Common myeloid progenitor, CD34-positive (primary cell): ENCODE data around the gene MEX3D.

Experiments used
- CTCF ChIA-PET: fragments of 350-600 bp; sonication (Branson Sonifier 250); formaldehyde crosslinking; loops from one replicate; lab custom pipeline; 2021; ENCODE audit warnings: antibody characterized with exemption; lab: Charles Lee
- POLR2A ChIA-PET: fragments of 350-600 bp; sonication (Branson Sonifier 250); formaldehyde crosslinking; loops from one replicate; lab custom pipeline; 2021; ENCODE audit warnings: antibody characterized with exemption; lab: Charles Lee
- DNase-seq, 3 donors: peaks; one replicate each; pipeline versions ENCODE4 v3.0.0 to v3.0.0-alpha.2; 2013
- H3K27ac ChIP-seq, 2 experiments: 1 replicate in 1 of 2; 2 replicates in 1 of 2; pipeline ENCODE4 v1.7.0; 2013; ENCODE audit warnings: inconsistent platforms in 2 of 2, low read length in 2 of 2, mild to moderate bottlenecking in 2 of 2, low read depth in 1 of 2, moderate library complexity in 1 of 2; ENCODE audit not compliant: severe bottlenecking in 2 of 2, insufficient read depth in 1 of 2, poor library complexity in 1 of 2
- H3K27me3 ChIP-seq, 5 experiments: replicated peaks in 2 of 5; 1 replicate in 3 of 5; 2 replicates in 2 of 5; pipeline versions ENCODE4 v1.6.1 to v1.7.0; 2013; ENCODE audit warnings: low read length in 4 of 5, mild to moderate bottlenecking in 2 of 5, moderate library complexity in 2 of 5, inconsistent platforms in 1 of 5; ENCODE audit not compliant: insufficient read depth in 5 of 5, control insufficient read depth in 4 of 5
- H3K36me3 ChIP-seq, 4 experiments: 1 replicate in 2 of 4; 2 replicates in 2 of 4; pipeline versions ENCODE4 v1.6.1 to v1.7.0; 2013; ENCODE audit warnings: low read length in 3 of 4, control low read depth in 1 of 4, mild to moderate bottlenecking in 1 of 4; ENCODE audit not compliant: control insufficient read depth in 4 of 4, insufficient read depth in 4 of 4
- H3K4me1 ChIP-seq, 4 experiments: 1 replicate in 3 of 4; 2 replicates in 1 of 4; pipeline versions ENCODE4 v1.6.1 to v1.7.1; 2013; ENCODE audit warnings: low read length in 3 of 4, mild to moderate bottlenecking in 3 of 4, control low read depth in 1 of 4, inconsistent platforms in 1 of 4, moderate library complexity in 1 of 4; ENCODE audit not compliant: control insufficient read depth in 4 of 4, insufficient read depth in 4 of 4; ENCODE audit errors: control extremely low read depth in 1 of 4
- H3K4me3 ChIP-seq, 7 experiments: 1 replicate in 4 of 7; 2 replicates in 3 of 7; pipeline versions ENCODE4 v1.5.1 to v1.7.0; 2013; ENCODE audit warnings: mild to moderate bottlenecking in 7 of 7, low read length in 6 of 7, moderate library complexity in 6 of 7, inconsistent platforms in 2 of 7, low read depth in 2 of 7, control low read depth in 1 of 7; ENCODE audit not compliant: insufficient read depth in 4 of 7, control insufficient read depth in 1 of 7; ENCODE audit errors: extremely low read depth in 1 of 7
- H3K9me3 ChIP-seq, 5 experiments: 1 replicate in 4 of 5; 2 replicates in 1 of 5; pipeline versions ENCODE4 v1.6.1 to v1.7.1; 2013; ENCODE audit warnings: low read length in 4 of 5, mild to moderate bottlenecking in 2 of 5, inconsistent platforms in 1 of 5, low read depth in 1 of 5, moderate library complexity in 1 of 5; ENCODE audit not compliant: control insufficient read depth in 4 of 5, insufficient read depth in 2 of 5; ENCODE audit errors: control extremely low read depth in 1 of 5
- WGBS: methylation state at CpG from one replicate; pipeline ENCODE4 v1.1.5; 2013; ENCODE audit not compliant: insufficient coverage; 5-methylcytosine and 5-hydroxymethylcytosine counted together

Gene MEX3D

DNA sequence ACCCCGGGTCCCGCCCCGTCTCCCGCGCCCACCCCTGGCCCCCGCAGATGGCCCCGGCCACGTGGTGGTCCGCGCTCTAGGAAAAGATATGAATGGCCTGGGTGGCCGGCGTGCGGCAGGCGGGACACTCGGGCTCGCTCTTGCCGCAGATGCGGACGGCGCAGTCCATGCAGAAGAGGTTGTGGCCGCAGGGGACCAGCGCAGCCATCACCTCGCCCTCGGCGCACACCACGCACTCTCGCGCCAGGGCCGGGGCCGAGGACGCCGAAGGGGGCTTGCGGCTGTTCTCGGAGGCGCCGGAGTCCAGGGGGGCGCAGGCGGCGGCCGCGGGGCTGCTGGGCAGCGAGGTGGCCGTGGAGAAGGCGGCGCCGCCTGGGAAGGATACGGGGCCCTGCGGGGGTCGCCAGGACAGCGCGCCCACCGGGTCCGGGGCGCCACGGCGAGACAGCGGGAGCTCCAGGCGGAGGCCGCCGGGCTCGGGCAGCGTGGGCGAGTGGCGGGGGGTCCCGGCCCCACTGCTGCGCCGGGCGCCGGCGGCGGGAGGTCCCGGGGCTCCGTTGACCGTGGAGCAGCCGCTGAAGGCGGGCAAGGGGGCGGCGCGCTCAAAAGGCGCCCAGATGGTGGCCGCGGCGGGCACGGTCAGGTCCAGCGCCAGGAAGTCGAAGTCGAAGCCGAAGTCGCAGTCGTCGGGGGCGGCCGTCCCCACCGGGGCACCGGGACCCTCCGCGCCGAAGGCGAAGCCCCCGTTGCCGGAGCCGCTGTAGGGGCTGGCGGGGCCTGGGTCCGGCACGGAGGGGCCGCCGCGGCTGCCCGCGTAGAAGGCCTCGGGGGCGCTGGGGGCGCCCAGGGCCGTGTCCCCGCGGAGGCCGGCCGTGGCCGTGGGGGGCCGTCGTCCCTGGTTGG is 12.4 kb downstream of the MEX3D start:
- no peak overlapping the region for H3K4me3 ChIP-seq
- no peaks in the 10 kb centered on the region for H3K27me3 ChIP-seq
- H3K4me1 ChIP-seq = peaks cover 0 to 5% (median 3%) of the 10 kb centered on the region in 4 experiments
- H3K9me3 ChIP-seq = no peaks in the 10 kb centered on the region
- ChIA-PET POLR2A (no interaction called here), CTCF (no interaction called here)
- H3K36me3 ChIP-seq = no peaks in the 10 kb centered on the region
- H3K27ac ChIP-seq = no peak overlapping the region
- WGBS = 96% methylated on average over 97 of the region's 121 CpGs
- no peak for DNase-seq

DNA sequence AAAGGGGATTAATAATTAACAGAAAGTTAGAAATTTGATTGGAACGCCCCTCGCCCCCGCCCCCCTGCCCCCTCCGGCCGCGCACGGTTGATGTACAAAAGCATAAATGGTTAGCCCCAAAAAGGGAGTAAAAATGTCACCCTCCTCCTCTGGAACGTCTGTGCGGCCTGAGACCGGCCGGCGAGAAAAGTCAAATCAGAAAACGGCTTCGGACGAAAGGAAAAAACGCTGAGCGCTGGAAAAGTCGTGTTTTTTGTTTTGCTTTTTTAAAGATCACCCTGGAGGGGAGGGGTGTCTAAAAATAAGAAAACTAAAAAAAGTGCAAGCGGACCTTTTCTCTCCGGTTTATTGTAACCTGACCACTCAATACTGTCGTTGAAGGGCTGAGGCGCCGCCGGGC is 13.2 kb downstream of the MEX3D start:
- POLR2A ChIA-PET = no interaction called here

DNA sequence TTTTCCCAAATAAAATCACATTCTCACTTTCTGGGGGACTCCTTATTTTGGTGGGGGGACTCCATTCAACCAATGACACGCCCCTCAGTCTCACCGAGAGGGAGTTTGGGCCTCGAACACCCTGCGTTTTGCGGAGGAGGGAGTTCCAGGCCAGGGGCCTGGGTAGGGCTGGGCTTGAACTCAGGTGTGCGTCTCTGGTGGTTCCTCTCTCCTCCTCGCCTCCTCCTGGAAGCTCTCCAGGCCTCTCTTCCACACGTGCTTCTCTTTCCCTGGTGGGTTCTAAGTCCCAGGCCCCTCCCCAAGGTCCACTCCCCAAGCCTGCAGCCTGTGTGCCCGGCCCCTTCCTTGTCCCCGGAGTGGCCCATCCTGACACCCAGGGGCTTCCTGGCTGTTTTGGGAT is 14.7 kb downstream of the MEX3D start:
- Histone ChIP-seq H3K9me3 (no peaks in the 10 kb centered on the region), H3K4me3 (no peak overlapping the region), H3K27me3 (peaks cover 0 to 6% (median 0%) of the 10 kb centered on the region in 5 experiments), H3K36me3 (no peaks in the 10 kb centered on the region), H3K4me1 (no peaks in the 10 kb centered on the region), H3K27ac (no peak overlapping the region)
- no peak for DNase-seq
- ChIA-PET POLR2A (no interaction called here), CTCF (no interaction called here)
- 97% methylated on average over 8 of the region's 10 CpGs for WGBS

More for the DNA sequence above, 13.2 kb downstream of the MEX3D start:
- H3K27me3 ChIP-seq = no peaks in the 10 kb centered on the region
- no peak for DNase-seq
- no peak overlapping the region for H3K4me3 ChIP-seq
- WGBS = 98% methylated on average over 24 of the region's 24 CpGs
- no peaks in the 10 kb centered on the region for H3K4me1 ChIP-seq
- H3K9me3 ChIP-seq = no peaks in the 10 kb centered on the region
- H3K27ac ChIP-seq = no peak overlapping the region
- H3K36me3 ChIP-seq = no peaks in the 10 kb centered on the region
- CTCF ChIA-PET = no interaction called here

DNA sequence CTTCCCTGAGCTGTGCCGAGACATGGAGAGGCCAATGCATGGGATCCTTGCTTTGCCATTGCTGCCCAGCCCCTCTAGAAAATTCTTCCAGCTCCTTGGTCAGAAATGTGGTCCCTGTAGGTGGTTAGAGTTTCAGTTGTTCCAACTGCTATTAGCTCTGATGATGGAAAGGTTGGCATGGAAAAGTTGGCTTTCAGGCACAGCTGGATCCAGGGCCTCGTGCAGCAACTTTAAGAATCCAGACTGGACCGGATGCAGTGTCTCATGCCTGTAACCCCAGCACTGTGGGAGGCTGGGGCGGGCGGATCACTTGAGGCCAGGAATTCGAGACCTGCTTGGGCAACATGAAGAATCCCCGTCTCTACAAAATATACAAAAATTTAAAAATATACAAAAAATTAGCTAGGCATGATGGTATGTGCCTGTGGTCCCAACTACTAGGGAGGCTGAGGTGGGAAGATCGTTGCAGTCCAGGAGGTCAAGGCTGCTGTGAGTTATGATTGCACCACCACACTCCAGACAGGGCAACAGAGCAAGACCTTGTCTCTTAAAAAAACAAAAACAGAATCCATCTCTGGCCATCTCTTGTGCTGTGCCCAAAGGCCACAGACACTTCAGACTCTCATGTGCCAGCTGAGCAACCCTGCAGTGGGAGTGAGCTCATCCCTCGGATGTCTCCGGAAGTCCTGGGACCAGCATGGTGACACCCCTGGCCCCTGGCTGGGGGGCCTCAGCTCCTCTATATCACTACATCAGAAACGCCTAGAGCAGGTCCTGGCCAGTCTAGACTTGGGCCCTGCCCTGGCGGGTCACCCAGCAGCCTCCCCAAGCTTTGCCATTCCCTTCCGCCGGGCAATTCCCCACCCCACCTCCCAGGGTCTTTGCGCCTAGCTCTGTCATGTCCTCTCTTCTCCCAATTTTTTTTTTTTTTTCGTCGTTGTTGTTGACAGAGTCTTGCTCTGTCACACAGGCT is 16.8 kb downstream of the MEX3D start:
- Histone ChIP-seq H3K9me3 (no peaks in the 10 kb centered on the region), H3K4me1 (no peaks in the 10 kb centered on the region), H3K4me3 (no peak overlapping the region), H3K36me3 (no peaks in the 10 kb centered on the region), H3K27ac (no peak overlapping the region), H3K27me3 (peaks cover 0 to 9% (median 3%) of the 10 kb centered on the region in 5 experiments)
- CTCF ChIA-PET = interaction anchor here (0.9 to 1.8 kb wide), 5 partner anchors 9 to 98 kb away, joined by 3 to 4 read pairs (median 3); no protein-coding TSS in a partner anchor
- POLR2A ChIA-PET = interaction anchor here (0.6 kb wide), 1 partner anchor 28 kb away, joined by 4 read pairs; no protein-coding TSS in a partner anchor
- WGBS = 91% methylated on average over 9 of the region's 17 CpGs
- no peak for DNase-seq

DNA sequence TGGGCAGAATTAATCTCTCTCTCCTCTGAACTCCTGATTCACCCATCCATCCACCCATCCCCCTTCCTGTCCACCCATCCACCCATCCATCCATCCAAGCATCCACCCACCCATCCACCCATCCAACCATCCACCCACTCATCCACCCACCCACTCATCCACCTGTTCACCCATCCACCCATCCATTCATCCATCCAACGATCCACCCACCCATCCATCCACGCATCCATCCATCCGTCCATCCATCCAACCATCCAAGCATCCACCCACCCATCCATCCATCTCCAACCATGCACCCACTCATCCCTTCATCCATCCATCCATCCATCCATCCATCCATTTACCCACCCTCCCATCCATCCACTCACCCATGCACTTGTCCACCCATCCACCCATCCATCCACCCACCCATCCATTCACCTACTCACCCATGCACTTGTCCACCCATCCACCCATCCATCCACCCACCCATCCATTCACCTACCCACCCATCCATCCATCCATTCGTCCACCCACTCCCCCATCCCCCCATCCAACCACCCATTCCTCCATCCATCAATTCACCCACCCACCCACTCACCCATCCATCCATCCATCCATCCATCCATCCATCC is 18.7 kb downstream of the MEX3D start:
- Histone ChIP-seq H3K27ac (no peak overlapping the region), H3K36me3 (no peaks in the 10 kb centered on the region), H3K9me3 (no peaks in the 10 kb centered on the region), H3K4me3 (no peak overlapping the region), H3K4me1 (no peaks in the 10 kb centered on the region), H3K27me3 (peaks cover 0 to 16% (median 3%) of the 10 kb centered on the region in 5 experiments)
- ChIA-PET POLR2A (no interaction called here), CTCF (interaction anchor here (1.6 kb wide), 1 partner anchor 38 kb away, joined by 3 read pairs; no protein-coding TSS in a partner anchor)
- no peak for DNase-seq
- 88% methylated on average over 3 of the region's 4 CpGs for WGBS

DNA sequence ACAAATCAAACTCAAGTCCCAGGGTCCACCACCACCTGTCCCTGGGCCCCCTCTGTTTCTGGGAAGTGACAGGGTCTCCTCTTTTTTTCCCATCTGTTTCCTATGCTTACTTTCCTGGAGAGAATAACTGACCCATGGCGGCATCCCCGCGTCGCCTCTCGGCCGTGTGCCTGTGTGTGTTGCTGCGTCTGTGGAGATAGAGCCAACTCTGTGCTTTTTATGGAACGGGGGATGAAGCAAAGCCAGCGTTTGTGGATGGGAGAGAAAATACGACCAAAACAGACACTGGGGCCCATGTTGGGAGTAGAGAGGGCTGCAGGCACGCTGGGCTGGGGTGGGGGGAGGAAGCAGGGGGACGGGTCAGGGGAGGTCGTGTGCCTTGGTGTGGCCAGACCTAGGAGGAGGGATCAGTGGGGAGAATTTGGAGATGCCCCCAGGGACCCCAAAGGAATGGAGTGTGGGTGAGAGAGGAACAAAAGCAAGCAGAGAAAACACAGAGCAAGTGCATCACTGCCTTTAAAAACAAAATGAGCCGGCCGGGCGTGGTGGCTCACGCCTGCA is 27.7 kb downstream of the MEX3D start:
- Histone ChIP-seq H3K27me3 (peaks cover 4 to 53% (median 8%) of the 10 kb centered on the region in 5 experiments), H3K36me3 (no peaks in the 10 kb centered on the region), H3K27ac (no peak overlapping the region), H3K4me1 (no peaks in the 10 kb centered on the region), H3K4me3 (no peak overlapping the region), H3K9me3 (no peaks in the 10 kb centered on the region)
- no peak for DNase-seq
- 43% methylated on average over 16 of the region's 17 CpGs for WGBS
- POLR2A ChIA-PET = no interaction called here
- CTCF ChIA-PET = no interaction called here
